Mucosa of descending colon (tissue), 3 donors: Measurements from ENCODE around the gene HCCS. TPM values are rescaled to one million over a fixed set of nuclear protein-coding genes. Genes with fewer than 3 reads are reported as not detected.

Source experiments
- ATAC-seq: fragments of 200-7000 bp; cut with Tn5 transposase; one replicate; pipeline ENCODE4 v1.9.1; 2020; ENCODE audit warnings: mild to moderate bottlenecking, moderate library complexity
- DNase-seq, 3 donors: peaks; one replicate each; pipeline ENCODE4 v3.0.0-alpha.2; 2020
- H3K36me3 ChIP-seq: fragments of 200-600 bp; one replicate; pipeline ENCODE4 v1.8.0; 2021; ENCODE audit warnings: low read depth, mild to moderate bottlenecking
- H3K4me1 ChIP-seq: fragments of 200-600 bp; one replicate; pipeline ENCODE4 v1.8.0; 2021; ENCODE audit warnings: low read depth, mild to moderate bottlenecking
- H3K4me3 ChIP-seq: fragments of 200-600 bp; one replicate; pipeline ENCODE4 v1.8.0; 2021; ENCODE audit warnings: mild to moderate bottlenecking
- H3K9me3 ChIP-seq: fragments of 200-600 bp; one replicate; pipeline ENCODE4 v1.8.0; 2021; ENCODE audit warnings: mild to moderate bottlenecking
- intact Hi-C, 2 donors: fragments of 100-400 bp; cut with DNase I in 1 of 2; cut with micrococcal nuclease in 1 of 2; formaldehyde crosslinking; loops; one replicate each; pipeline versions ENCODE4 v1.11.0 to v1.11.1; 2022; cut with DNase I, micrococcal nuclease
- total RNA-seq, 3 donors: library from RNA; stranded (reverse); fragmentation: NEBNext Ultra II Directional in 2 of 3; extraction: Animal tissue kit (Norgen Biotek cat#: 25700) in 2 of 3; gene quantifications; one replicate each; pipeline versions ENCODE4 v1.2.1 to v1.2.4, GENCODE V29; 2021 to 2023
- TF ChIP-seq, protein P1 (sequence below): fragments of 200-600 bp; IDR thresholded peaks from one replicate; pipeline ENCODE4 v1.8.0; 2022; ENCODE audit warnings: antibody characterized with exemption, mild to moderate bottlenecking
- donor health status: DM: no; HTN: no; CAD: no; lungs with moderate emphysema.
- donor health status: DM: no; HTN: no; CAD: no.
- donor health status: DM: no; HTN: yes; CAD: no.

HCCS gene
- total RNA-seq, 3 donors from 2014 or later = 36.4 to 42.5 (median 39.7) TPM

GRCh38 chrX:11100281-11101035 is 10.7 kb upstream of the HCCS start:
- intact Hi-C loops = loop anchor here in 1 of 2 donors (10.0 kb wide), 1 partner anchor 916 kb away; no protein-coding TSS in a partner anchor
- Histone ChIP-seq H3K36me3 (no peaks in the 10 kb centered on the region), H3K4me3 (no peak overlapping the region), H3K9me3 (no peaks in the 10 kb centered on the region), H3K4me1 (no peaks in the 10 kb centered on the region)
- peak; percentile 86 for ATAC-seq
- TF ChIP-seq, protein P1, sequence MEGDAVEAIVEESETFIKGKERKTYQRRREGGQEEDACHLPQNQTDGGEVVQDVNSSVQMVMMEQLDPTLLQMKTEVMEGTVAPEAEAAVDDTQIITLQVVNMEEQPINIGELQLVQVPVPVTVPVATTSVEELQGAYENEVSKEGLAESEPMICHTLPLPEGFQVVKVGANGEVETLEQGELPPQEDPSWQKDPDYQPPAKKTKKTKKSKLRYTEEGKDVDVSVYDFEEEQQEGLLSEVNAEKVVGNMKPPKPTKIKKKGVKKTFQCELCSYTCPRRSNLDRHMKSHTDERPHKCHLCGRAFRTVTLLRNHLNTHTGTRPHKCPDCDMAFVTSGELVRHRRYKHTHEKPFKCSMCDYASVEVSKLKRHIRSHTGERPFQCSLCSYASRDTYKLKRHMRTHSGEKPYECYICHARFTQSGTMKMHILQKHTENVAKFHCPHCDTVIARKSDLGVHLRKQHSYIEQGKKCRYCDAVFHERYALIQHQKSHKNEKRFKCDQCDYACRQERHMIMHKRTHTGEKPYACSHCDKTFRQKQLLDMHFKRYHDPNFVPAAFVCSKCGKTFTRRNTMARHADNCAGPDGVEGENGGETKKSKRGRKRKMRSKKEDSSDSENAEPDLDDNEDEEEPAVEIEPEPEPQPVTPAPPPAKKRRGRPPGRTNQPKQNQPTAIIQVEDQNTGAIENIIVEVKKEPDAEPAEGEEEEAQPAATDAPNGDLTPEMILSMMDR = peak; percentile 12
- DNase-seq = peak in 1 of 3 donors; percentile 60

DNA sequence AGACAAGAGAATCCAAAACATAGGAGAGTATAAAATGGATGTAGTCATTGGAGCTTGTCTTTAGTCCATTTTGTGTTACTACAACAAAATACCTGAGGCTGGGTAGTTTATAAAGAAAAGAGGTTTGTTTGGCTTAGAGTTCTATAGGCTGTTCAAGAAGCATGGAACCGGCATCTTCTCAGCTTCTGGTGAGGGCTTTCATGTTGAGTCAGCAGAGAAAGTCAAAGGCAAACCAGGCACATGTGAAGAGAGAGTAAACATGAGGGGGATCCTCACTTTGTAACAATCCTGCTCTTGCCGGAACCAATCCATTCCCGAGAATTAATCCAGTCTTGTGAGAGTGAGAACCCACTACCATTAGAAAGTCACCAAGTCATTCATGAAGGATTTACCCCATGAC is 8.1 kb upstream of the HCCS start:
- Histone ChIP-seq H3K4me1 (no peaks in the 10 kb centered on the region), H3K36me3 (no peaks in the 10 kb centered on the region), H3K4me3 (no peak overlapping the region), H3K9me3 (no peaks in the 10 kb centered on the region)
- DNase-seq (no peak), ATAC-seq (no peak)
- TF ChIP-seq, protein P1 = no peak
- intact Hi-C loops = loop anchor here in 1 of 2 donors (10.0 kb wide), 1 partner anchor 918 kb away; no protein-coding TSS in a partner anchor

GRCh38 chrX:11103751-11104150 is 7.4 kb upstream of the HCCS start:
- Histone ChIP-seq H3K4me1 (no peaks in the 10 kb centered on the region), H3K36me3 (no peaks in the 10 kb centered on the region), H3K9me3 (no peaks in the 10 kb centered on the region), H3K4me3 (no peak overlapping the region)
- DNase-seq = no peak
- intact Hi-C loops = loop anchor here in 1 of 2 donors (10.0 kb wide), 1 partner anchor 919 kb away; no protein-coding TSS in a partner anchor
- no peak for ATAC-seq
- TF ChIP-seq, protein P1 = no peak

DNA sequence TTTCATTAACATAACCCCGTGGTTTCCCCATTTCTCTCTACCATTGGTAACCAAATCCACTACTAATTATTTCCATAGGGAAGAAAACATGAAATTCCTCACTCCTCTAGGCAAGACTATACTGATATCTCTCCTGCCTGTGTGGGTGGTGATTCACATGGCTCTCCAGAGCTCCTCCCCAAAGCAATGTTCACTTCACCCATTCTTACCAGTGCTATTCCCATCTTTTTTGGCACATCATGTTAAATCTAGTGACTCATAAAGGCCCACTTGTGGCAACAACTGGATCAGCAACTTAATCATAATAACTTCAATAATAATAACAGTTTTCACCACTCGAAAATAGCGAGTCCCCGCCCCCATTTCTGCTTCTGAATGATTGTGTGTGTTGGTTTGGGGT is 6.1 kb upstream of the HCCS start:
- TF ChIP-seq, protein P1 = no peak
- Histone ChIP-seq H3K4me1 (no peaks in the 10 kb centered on the region), H3K36me3 (no peaks in the 10 kb centered on the region), H3K4me3 (no peak overlapping the region), H3K9me3 (no peaks in the 10 kb centered on the region)
- ATAC-seq = no peak
- DNase-seq = no peak
- intact Hi-C loops = loop anchor here in 1 of 2 donors (10.0 kb wide), 1 partner anchor 920 kb away; no protein-coding TSS in a partner anchor

DNA sequence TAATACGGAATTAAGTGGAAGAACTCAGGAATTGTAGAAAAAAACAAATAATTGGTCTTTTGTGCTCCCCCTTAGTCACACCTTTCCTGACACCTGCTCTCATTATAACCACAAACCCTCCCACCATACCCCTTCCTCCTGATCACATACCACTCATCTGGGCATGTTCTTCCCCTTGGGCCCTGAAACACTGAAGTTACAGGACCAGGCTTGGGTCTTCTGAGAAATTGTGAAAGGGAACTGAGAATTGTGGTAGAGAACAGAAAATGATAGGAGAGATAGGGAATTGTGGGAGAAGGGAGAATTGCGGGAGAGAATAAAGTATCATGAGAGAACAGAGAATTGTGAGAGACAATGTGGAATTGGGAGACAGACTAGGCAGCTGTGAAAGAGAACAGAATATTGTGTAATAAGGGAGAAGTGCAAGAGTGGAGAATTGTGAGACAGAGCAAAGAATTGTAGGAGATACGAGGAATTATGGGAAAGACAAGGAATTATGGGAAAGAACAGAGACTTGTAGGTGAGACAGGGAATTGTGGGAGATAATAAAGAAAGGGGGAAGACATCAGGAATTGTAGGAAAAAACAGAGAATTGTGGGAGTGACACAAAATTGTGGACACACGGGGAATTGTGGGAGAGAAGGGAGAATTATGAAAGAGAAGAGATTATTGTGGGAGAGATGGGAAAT is 2.7 kb upstream of the HCCS start:
- Histone ChIP-seq H3K4me1 (no peaks in the 10 kb centered on the region), H3K9me3 (no peaks in the 10 kb centered on the region), H3K36me3 (no peaks in the 10 kb centered on the region), H3K4me3 (no peak overlapping the region)
- intact Hi-C loops = loop anchor here in 1 of 2 donors (10.0 kb wide), 1 partner anchor 924 kb away; no protein-coding TSS in a partner anchor
- no peak for DNase-seq
- TF ChIP-seq, protein P1 = no peak
- ATAC-seq = no peak
